GM18517 (cell line): Measurements from ENCODE around the gene GMDS.
"Not testable (repeated sequence)": the region's sequence is repeated elsewhere in the genome, so short reads cannot be mapped to it uniquely, and the experiment has no call there.

Experiments
- ATAC-seq: cut with Tn5 transposase; IDR thresholded peaks from one replicate; pipeline ENCODE4 v1.9.1; 2021; ENCODE audit warnings: mild to moderate bottlenecking, moderate library complexity; ENCODE audit not compliant: unreplicated experiment

The GMDS gene

GRCh38 chr6:1845543-1845942 lies 399.9 kb downstream of the GMDS start:
- ATAC-seq, result not testable (repeated sequence)

GRCh38 chr6:1842334-1842733 lies 403.1 kb downstream of the GMDS start:
- ATAC-seq, result no peak

DNA sequence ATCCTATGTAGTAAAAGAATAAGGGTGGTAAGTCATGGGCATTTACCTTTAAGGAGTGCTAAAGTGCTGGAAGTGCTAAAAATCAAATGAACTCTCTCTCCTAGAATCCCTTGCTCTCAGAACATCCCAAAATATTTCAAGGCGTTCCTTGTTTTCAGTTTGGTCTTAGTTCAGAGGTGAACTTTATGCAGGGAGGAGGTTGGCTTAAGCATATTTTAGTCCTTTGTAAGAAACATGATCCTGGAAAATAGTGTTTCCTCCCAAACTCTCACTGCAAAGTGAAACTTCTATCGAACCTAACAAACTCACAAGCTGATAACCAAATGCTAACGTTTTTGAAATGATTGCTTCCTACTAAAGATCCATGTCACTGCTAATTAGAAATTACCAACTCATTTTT lies 404.3 kb downstream of the GMDS start:
- no peak for ATAC-seq

- no peak for ATAC-seq
These were observed 404.8 kb downstream of the GMDS start for GRCh38 chr6:1840491-1841121.

DNA sequence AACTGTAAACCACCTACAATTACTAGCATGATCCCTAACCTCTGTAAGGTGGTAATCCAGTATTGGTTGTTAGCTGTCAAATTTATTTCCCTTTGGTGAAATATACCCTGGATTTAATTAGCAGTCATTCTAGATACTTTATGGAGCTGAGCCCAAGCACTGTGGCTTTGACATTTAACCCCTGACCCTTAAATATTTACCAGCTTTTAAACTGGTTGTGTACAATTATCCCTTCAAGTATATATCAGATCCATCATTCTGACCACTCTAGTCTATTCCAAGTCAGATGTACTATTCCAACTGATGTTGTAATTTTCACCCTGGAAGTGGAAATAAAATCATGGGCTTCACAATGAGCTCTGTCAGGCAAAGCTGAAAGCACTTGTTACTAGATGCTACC lies 406.0 kb downstream of the GMDS start:
- ATAC-seq, result no peak

GRCh38 chr6:1838604-1839213 lies 406.7 kb downstream of the GMDS start:
- no peak for ATAC-seq

DNA sequence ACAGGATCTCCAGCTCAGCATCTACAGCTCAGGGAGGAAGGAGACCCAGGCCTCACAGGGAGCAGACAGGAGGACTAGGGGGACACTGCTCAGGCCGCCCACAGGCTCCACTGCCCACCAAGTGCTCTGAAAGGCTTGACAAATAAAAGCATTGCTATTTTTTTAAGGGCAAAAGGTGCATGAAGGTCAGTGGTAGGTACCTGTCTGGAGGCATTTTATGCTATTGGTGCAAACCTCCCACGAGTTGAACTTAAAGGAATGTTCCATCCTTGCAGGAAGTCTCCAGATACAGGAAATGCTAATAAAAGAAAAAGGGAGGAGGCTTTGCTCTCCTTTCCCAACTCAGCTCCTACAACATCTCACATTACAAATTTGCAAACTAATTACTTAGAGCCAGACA lies 407.6 kb downstream of the GMDS start:
- ATAC-seq, result no peak

GRCh38 chr6:1836690-1837089 lies 408.7 kb downstream of the GMDS start:
- no peak for ATAC-seq

GRCh38 chr6:1834646-1835516 lies 410.5 kb downstream of the GMDS start:
- no peak for ATAC-seq

GRCh38 chr6:1834207-1834606 lies 411.2 kb downstream of the GMDS start:
- no peak for ATAC-seq

GRCh38 chr6:1832844-1833787 lies 412.3 kb downstream of the GMDS start:
- no peak for ATAC-seq

- no peak for ATAC-seq
These were observed 413.0 kb downstream of the GMDS start for GRCh38 chr6:1832358-1832757.

DNA sequence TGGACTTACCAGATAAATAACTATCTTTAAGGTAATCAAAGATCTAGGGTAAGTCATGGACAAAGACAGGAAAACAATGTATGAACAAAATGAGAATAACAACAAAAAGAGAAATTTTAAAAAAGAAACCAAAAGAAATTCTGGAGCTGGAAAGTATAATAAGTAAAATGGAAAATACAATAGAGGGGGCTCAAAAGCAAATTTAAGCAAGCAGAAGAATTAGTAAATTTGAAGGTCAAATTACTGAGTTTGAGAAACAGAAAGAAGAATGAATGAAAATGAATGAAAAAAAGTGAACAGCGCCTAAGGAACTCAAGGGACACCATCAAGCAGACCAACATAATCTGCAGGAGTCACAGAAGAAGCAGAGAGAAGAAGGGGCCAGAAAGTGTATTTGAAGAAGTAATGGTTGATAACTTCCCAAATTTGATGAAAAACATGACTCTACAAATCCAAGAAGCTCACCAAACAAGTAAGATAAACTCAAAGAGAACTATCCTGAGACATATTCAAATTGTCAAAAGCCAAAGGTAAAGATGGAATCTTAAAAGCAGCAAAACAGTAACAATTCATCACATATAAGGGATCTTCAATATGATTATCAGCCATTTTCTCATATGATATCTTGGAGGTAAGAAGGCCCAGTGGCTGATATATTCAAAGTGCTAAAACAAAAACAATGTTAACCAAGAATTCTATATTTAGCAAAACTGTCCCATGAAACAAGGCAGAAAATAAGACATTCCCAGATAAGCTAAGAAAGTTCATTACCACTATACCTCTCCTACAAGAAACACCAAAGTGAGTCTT lies 417.2 kb downstream of the GMDS start:
- no peak for ATAC-seq

- ATAC-seq, result no peak
These were observed 419.5 kb downstream of the GMDS start for GRCh38 chr6:1825926-1826325.

DNA sequence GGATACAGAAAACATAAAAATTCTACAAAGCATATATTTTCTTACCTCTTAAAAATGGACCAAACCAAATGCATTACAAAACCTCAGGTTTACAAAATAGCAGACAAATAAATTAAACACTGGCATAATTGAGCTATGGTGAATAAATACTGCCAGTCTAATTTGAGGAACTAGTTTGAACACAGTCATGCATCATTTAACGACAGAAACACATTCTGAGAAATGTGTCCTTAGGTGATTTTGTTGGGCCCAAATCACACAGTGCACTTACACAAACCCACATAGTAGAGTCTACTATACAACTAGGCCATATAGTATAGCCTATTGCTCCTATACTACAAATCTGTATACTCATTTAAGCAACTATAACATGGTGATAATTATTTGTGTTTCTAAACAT lies 420.1 kb downstream of the GMDS start:
- ATAC-seq, result no peak

DNA sequence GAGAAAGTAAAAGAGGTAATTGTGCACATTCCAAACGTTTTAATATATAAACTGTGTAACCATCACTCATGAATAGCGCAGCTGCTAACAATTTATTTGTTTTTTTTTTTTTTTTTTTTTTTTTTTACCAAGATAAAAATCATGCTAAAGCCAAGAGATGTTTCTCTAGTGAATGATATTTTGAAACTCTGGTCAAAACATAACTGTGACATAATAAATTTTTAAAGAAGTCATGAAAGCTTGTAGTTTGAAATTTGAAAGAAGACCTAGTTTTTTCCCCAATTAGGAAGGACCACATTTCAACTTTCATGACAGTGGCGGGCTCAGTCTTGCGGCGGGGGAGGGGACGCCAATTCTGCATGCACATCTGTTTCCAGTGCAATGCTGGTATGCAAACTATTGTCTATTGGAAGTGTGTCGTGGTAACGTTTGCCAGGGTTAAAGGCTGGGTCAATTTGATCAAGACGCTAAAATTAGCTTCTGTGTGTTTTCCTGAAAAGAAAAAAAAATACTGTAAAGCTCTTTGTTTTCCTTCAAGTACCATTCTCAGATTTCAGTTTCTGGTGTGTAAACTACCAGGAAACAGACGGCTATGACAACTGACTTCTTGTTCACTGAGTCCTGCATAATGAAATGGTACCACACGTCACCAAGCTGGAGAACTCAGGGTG lies 423.8 kb downstream of the GMDS start:
- no peak for ATAC-seq

GRCh38 chr6:1821164-1821512 lies 424.3 kb downstream of the GMDS start:
- no peak for ATAC-seq

DNA sequence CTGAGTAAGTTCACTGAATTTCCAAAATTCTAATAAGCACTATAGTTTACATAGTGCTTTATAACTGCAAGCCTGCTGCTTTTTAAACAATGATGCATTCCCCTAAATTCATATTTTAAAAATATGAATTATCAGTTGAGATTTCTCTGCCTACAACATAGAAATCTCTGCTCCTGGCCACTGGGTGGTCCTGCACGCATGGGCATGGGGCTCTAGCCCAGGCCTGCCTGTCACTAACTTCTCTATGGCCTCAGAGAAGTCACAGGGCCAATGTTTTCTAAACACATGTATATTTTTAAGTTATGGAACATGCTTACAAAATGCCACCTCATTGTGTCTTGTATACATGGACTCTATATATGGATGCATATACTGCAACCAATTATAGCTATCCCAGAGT lies 424.7 kb downstream of the GMDS start:
- ATAC-seq, result no peak

DNA sequence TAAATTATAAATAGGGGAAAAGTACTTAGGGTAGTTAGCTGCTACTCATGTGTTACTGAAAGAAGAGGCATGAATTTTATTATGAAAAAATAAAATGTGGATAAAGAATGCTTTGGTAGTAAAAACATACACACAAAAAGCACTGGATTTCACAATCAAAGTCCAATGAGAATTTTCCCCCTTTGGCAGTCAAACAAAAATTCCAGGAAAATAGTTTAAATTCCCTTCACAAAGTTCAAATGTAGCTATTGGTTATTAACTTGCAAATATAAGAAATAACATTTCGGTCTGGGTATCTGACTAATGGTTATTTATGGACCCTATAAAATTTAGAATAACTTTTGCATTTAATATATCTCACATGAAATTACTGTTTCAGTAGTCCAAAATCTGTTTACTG lies 425.2 kb downstream of the GMDS start:
- ATAC-seq, result no peak

DNA sequence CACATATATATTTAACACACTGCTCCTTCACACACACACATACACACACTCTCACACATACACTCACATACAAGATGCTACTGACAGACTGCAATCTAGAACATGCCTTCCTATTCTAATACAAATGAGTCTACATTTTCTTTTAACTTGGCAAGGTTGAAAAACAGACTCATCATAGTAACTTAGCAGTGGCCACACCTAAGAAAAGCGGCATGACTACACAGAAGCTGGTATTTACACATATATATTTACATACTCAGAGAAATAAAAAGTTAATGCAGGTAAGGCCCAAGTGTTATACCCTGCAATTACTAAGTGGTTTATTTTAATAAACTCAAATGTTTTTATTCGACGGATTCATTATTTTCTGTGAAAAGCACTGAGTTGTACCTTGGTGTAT lies 426.4 kb downstream of the GMDS start:
- no peak for ATAC-seq
